Fibroblast of the aortic adventitia (primary cell): ENCODE data around the gene NKTR. TPM values are rescaled to one million over a fixed set of nuclear protein-coding genes. Genes with fewer than 3 reads are reported as not detected.

Experiments used
- DNase-seq: peaks from one replicate; pipeline ENCODE4 v3.0.0-alpha.2; 2010; ENCODE audit warnings: low read depth
- H3K4me3 ChIP-seq: 2 replicates; pipeline ENCODE4 v1.5.1; 2011; ENCODE audit warnings: low read depth, mild to moderate bottlenecking, control low read depth, low read length, moderate library complexity
- total RNA-seq: library from RNA; depleted of rRNA; stranded (reverse); fragments of >200 nt; gene quantifications from 2 replicates; pipeline ENCODE4 v1.2.3, GENCODE V29; 2012; ENCODE audit warnings: low replicate concordance
- TF ChIP-seq, protein P1 (sequence below): IDR thresholded peaks from 2 replicates; pipeline ENCODE4 v1.5.1; 2011; ENCODE audit warnings: mild to moderate bottlenecking, low read length, control low read depth, inconsistent platforms; ENCODE audit not compliant: insufficient read depth

Gene NKTR
- total RNA-seq, 1 donor, result 91.8 TPM

DNA sequence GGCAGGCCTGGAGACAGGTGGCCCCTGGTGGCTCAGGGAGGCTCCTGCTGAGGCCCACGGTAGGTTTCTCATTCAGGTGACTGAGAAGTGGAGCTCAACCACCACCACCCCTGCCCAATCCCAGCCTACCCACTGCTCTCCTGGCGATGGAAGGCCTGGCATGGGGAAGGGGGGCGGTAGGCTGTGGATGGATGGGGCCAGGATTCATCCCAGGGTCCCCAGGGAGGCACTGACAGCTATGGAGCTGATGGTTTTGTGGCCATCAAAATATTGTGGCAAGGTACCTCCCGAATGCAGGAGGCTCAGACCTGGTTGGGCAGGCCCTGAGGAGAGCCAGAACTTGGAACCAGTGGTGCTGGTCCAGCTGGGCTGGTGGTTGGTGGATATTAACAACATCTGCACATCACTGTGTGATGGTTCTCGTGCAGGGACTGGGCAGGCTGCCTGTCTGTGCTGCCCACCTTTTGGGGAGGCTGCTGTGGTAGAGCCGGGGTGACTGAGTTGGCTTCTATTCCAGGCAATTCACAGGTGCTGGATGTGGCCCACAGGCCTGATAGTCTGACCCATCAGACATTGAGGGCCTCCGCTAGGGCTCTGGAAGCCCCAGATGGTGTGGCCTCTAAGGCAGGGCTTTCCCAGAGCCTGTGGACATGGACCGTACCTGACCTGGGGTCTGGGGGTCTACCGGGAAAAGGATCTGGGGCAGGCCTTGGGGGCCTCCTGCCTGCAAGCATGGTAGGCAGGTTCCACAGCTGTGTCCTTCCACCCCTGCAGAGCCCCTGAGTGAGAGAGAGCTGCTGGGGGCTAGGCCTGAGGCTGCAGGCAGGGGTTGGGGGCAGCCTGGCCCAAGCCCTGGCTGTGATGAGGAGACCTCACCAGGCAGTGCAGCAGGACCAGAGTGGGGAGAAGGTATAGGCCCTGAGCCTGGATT lies 56.5 kb downstream of the NKTR start:
- DNase-seq, result no peak
- H3K4me3 ChIP-seq, result no peak overlapping the region
- TF ChIP-seq, protein P1, sequence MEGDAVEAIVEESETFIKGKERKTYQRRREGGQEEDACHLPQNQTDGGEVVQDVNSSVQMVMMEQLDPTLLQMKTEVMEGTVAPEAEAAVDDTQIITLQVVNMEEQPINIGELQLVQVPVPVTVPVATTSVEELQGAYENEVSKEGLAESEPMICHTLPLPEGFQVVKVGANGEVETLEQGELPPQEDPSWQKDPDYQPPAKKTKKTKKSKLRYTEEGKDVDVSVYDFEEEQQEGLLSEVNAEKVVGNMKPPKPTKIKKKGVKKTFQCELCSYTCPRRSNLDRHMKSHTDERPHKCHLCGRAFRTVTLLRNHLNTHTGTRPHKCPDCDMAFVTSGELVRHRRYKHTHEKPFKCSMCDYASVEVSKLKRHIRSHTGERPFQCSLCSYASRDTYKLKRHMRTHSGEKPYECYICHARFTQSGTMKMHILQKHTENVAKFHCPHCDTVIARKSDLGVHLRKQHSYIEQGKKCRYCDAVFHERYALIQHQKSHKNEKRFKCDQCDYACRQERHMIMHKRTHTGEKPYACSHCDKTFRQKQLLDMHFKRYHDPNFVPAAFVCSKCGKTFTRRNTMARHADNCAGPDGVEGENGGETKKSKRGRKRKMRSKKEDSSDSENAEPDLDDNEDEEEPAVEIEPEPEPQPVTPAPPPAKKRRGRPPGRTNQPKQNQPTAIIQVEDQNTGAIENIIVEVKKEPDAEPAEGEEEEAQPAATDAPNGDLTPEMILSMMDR, result no peak

DNA sequence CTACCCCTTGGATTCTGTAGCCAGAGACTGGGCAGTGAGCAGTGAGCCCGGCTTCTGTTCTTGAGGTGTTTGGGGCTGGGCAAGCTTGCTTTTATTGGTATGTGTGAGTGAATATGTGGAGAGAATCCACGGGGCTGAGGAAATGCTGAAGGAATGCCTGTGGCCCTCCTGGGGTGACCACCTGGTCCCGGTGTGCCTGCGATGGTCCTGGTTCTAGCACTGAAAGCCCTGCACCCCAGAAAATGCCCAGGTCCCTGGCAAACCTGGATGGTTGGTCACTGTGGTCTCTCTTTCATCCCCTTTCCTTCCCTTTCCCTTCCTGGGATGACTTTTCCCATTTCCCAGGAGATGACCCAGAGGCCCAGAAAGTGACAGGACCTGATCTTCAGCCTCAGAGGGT lies 57.2 kb downstream of the NKTR start:
- TF ChIP-seq, protein P1, result no peak
- DNase-seq, result no peak
- no peak overlapping the region for H3K4me3 ChIP-seq

DNA sequence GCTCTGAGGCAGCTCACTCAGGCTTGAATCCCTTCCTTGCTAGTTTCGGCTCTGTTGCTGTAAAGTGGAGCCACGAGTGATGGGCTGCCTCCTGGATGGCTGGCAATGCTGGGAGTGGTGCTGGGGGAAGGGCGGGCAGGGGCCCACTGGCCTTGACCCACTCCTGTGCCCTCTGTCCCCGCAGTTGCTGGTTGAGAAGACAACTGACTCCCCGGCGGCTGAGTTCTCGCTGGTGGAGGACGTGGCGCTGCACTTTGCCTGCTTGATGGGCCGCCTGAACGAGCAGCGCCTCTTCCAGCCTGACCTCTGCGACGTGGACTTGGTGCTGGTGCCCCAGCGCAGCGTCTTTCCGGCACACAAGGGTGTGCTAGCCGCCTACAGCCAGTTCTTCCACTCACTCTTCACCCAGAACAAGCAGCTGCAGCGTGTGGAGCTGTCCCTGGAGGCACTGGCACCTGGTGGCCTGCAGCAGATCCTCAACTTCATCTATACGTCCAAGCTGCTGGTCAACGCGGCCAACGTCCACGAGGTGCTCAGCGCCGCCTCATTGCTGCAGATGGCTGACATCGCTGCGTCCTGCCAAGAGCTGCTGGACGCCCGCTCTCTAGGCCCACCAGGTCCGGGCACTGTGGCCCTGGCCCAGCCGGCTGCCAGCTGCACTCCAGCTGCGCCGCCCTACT lies 57.7 kb downstream of the NKTR start:
- no peak for DNase-seq
- H3K4me3 ChIP-seq, result no peak overlapping the region
- TF ChIP-seq, protein P1, result no peak

DNA sequence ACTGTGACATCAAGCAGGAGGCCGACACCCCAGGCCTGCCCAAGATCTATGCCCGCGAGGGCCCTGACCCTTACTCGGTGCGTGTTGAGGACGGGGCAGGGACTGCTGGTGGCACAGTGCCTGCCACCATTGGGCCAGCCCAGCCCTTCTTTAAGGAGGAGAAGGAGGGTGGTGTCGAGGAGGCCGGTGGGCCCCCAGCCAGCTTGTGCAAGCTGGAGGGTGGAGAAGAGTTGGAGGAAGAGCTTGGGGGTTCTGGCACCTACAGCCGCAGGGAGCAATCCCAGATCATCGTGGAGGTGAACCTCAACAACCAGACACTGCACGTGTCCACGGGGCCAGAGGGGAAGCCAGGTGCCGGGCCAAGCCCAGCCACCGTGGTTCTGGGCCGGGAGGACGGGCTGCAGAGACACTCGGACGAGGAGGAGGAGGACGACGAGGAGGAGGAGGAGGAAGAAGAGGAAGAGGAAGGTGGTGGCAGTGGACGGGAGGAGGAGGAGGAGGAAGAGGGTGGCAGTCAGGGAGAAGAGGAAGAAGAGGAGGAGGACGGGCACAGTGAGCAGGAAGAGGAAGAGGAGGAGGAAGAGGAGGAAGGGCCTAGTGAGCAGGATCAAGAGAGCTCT lies 58.4 kb downstream of the NKTR start:
- TF ChIP-seq, protein P1, result no peak
- DNase-seq, result no peak
- no peak overlapping the region for H3K4me3 ChIP-seq

DNA sequence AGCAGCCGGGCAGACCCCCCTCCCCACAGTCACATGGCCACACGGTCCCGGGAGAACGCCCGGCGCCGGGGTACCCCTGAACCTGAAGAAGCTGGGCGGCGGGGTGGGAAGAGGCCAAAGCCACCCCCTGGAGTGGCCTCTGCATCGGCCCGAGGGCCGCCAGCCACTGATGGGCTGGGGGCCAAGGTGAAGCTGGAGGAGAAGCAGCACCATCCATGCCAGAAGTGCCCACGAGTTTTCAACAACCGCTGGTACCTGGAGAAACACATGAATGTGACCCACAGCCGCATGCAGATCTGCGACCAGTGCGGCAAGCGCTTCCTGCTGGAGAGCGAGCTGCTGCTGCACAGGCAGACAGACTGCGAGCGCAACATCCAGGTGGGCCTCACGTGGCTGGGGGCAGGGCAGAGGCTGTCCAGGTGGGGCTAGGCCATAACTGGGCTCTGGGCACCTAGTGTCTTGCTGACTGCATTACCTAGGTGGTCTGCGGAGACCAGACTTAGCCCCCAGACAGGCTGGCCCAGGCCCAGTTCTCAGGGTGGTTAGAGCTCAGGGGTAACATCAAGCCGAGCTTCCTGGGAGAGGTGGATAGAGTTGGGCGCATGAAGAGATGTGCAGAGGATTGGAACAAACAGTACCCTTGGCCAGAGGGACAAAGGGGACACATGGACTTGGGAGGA lies 59.1 kb downstream of the NKTR start:
- no peak for DNase-seq
- TF ChIP-seq, protein P1, result no peak

DNA sequence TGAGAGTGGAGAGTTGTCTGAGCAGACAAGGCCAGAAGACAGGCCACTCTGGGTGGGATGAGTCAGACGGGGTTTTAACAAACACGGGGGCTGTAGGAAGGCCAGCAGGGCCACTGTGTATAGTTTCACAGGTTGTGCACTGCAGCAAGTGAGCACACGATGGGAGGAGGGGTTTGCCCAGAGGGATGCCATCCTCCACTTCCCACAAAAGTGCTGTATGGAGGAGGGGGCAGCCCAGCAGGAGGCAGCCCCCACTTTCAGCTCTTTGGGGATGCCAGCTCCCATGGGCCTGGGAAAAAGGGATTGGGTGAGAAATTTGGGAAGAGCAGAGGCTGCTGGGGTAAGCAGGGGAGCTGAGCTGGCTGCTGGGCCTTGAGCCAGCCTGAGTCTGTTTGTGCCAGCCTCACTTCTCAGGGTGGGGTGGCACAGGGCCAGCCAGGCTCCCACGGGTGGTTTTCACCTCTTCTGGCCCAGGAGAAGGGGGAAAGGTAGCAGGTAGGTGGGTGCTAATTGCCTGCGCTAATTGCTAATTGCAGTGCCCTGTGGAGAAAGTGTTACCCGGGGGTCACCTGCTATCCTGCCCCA lies 59.7 kb downstream of the NKTR start:
- TF ChIP-seq, protein P1, result no peak
- DNase-seq, result no peak
- H3K4me3 ChIP-seq, result no peak overlapping the region

More for the DNA sequence above, 59.1 kb downstream of the NKTR start:
- no peak overlapping the region for H3K4me3 ChIP-seq
